NCI-H2081 treated with DMSO at 0.1 percent for 48 hours (cell line): ENCODE measurements around the gene SH3TC2.

Experiments used
- DNase-seq: peaks from one replicate; lab custom pipeline; 2025; lab: John Stamatoyannopoulos, UW

The SH3TC2 gene

DNA sequence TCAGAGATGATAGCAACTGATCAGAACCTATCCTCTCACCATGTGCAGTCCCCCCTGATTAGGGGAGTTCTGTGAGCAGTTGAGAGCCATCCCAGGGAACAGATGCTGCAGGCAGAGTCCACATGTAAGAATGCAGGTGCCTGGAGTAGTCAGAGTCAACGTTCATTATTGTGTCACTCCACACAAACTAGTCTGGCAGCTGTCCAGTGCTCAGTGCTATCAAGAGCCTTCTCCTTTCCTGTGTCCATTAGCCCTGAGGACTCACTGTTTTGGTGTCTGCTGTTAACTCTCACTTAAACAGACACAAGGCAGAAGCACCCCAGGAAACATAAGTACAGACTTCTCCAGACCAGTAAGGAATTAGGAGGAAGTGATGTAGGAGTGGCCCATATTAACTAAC is 2.5 kb downstream of the SH3TC2 start:
- no peak for DNase-seq

DNA sequence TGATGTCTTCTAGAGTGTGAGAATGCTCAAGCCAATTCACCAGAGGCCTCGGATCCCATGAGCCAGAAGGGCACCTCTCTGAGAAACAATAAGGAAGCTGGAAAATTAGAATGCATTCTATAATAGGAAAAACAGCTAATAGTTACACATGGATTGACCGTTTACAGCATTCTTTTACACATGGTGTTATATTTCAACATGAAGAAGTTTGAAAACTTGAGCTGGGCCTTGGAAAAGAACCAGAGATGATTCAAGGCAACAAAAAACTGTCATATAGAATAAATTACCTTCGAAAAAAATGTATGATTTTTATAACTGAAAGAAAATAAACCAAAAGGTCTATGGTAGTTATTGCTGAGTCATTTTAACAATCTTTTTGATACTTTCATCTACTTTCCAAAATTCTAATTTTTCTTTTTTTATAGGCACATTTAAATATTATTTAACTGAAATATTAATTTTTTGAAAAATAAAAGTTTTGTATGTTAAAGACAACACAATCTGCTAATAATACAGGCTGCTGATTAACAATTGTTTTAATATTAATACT is 6.2 kb downstream of the SH3TC2 start:
- DNase-seq = no peak

DNA sequence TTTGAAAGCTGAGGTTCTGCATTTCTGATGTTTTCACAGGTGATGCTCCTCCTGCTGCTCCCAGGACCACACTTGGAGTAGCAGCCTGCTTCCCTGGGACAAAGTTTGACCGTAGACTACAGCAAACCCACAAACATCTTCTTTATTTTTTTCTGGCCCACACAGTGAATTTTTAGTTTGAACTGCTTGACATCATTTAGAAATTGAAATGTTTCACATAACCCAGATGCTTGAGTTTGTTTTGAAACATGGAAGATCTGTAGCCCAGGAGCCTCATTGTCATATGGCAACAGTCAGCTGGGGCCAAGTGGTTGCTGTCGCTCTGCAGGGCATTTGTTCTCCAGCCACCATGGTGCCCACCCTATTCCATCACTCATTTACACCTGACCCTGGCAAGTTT is 8.4 kb downstream of the SH3TC2 start:
- DNase-seq = no peak

DNA sequence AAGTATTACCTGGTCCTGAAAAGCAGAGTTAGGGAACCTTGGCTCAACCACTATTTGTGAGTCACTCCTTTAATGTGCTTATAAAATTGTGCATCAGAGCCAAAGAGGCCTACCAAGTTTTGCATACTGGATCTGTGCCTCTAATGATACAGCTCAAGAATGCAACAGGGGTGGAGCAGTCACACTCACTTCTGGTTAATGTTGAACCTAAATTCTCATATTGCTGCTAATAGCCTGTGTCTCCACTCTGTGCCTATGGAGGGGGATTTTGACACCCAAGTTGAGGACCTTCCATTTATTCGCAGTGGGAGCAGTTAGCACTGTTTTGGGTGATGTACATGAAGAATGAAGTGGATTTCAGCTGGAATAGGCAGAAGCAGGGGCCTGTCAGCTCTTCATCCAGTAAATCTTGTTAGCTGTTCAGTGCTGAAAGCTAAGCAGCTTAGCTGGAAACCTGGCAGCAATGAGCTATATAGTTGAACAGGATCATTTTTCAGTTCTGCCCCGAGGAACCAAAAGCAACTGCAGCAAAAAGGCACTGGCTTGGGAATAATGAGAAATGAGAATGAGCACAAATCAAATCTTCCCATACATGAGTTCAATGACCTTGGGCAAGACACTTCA is 9.7 kb downstream of the SH3TC2 start:
- no peak for DNase-seq

DNA sequence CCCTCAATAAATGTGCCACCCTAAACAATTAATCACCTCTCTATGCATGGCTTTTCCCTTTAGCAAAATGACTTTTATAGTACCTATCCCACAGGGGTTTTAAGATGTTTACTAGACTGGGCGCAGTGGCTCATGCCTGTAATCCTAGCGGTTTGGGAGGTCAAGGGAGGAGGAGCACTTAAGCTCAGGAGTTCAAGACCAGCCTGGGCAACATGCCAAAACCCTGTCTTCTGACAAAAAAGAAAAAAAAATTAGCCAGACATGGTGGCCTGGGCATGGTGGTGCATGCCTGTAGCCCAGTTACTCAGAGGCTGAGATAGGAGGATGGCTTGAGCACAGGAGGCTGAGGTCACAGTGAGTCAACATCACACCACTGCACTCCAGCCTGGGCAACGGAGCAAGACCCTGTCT is 13.5 kb downstream of the SH3TC2 start:
- no peak for DNase-seq

DNA sequence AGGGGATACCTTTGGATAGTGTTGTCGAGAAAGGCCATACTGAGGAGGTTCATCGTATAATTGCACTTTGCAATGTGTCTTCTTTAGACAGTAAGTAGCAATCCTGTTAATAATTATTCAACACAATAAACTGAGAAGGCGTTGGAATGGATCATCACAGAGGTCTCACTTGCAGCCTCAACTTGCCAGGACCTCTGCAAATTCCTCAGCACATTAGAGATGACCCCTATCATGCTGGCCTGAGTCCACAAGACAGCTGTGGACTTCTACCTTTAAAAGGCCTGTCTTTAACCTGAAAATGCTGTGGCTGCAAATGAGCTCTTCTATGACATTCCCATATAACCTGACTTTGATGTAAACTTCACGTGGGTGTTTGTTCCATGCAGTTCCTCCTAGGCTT is 14.1 kb downstream of the SH3TC2 start:
- no peak for DNase-seq

DNA sequence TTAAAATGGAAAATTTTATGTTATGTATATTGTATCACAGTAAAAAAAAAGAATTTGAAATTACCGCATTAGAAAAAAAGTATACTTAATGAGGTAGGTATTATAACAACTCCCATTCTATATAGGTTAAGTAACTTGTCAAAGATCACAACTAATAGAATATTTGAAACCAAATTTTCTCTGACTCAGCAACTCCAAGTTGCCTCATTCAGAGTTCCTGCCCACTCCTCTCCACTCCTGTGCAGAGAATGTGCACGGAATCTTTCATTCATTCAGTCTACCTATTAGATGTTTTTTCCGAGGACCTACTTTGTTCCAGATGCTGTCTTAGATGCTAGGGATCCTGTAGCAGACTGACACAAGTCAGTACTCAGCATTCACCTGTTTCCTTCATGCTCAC is 15.4 kb downstream of the SH3TC2 start:
- no peak for DNase-seq

DNA sequence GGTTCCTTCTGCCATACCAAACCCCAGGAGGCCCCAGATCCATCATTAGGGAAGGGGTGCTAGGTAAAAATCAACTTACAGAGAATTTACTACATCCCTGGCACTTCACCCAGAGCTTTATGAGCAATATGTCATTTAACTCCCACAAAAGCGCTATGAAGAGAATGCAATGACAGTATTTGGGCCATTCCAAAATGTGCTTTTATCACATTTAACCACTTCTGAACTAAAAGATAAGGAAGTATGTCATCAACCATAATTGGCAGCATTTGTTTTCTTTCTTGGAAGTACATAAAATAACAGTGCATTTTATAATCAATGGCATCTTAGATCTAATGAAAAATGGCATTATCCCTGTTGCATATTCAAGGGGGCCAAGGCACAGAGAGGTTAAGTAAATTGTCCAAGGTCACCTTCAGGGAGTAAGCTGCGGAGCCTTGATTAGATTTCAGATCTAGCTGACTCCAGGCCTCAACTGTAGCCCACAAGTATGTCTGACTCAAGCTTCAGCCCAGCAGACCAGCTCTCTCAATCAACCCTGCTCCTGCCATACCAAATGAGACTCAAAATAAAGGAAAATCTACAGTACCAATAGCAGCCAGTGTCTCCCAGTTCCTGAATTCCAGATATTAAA is 16.5 kb downstream of the SH3TC2 start:
- no peak for DNase-seq

DNA sequence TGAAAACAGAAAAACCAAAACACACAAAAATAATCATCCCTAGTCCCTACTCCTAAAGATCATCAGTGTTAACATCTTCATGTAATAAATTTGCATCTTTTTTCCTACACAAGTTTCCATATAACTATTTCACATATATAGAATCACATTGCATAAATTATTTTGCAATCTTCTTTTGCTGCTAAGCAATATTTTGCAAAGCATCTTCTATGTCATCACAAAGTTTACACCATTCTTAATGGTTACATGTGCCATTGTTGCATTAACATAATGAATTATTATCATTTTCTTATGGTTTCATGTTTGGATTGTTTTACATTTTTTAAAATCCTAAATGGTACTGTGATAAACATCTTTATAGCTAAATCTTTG is 17.8 kb downstream of the SH3TC2 start:
- no peak for DNase-seq

DNA sequence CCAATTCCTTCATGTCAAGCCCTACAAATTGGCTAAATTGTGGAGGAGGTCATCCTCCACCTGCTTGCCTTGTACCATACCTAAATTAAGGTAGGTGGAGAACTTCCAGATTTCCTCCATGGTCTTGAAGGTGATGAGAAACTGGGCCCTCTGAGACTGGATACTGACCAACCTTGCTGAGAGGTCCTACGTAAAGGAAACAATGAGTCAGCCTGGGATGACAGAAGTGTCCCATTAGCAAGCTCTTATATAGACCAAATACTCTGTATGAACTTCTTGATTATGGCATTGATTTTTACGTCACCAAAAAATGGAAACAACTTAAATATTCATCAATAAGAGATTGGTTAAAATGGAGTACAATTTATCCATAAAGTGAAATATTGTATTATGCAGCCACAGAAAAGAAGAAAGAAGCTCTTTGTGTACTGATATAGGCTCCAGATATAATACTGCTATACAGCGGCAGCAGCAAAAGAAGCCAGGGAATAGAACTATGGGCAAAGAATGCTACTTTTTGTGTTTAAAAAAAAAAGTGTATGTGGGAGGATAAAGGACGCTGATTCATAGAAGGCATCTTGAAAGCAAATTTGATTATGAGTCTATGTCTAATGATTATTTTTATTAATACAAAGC is 18.3 kb downstream of the SH3TC2 start:
- no peak for DNase-seq

DNA sequence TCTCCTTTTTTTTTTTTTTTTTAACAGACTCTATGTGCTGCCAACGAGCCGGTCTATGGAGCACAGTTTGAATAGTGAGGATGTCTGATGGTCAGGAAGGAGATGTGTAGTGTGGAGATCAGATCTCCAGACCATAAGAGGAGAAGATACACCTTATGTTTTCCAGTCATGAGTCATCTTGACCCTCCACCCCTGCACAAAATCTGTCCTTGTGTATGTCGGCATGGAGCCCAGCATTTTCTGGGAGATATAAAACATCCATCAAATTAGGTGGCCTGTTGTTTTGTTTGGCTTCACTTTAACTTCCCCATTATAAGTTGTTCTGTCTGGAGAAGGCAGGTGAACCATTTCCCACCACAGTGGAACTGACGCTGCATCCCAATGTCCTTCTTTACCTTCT is 19.2 kb downstream of the SH3TC2 start:
- DNase-seq = no peak

DNA sequence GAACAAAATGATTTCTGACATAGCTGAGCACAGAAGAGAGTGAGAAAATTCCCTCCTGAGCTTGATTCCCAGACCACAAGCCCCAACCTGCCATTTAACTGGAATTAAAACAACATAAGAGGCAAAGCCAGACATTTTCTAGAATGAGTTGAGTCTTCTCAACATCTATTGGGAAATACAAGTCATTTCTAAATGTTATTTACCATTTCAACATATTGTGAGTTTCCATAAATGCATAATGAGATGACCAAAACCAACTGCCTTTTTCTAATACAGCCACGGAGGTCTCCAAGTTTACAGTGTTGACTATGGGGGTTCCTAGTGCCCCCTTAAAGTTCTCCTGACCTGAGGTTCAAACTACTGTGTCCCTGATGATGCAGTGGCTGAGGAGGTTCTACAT is 20.0 kb downstream of the SH3TC2 start:
- no peak for DNase-seq

DNA sequence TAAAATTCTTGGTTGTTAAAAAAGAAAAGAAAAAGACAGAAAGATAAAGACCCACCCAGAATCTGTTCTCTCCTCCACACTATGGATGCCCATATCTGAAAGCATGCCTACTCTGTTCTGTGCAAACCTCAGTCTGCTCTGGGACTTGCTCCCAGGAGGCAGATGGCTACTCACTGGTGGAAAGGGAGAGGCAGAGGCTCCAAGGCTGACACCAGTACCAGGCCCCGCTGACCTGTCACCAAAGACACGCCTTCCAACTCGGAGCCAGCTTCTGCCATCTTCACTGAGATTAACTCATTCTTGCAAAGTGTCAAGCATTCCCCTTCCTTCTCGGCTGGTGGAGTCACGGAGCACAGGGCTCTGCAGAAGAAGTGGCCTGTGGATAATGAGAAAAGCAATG is 21.6 kb downstream of the SH3TC2 start:
- DNase-seq = no peak

DNA sequence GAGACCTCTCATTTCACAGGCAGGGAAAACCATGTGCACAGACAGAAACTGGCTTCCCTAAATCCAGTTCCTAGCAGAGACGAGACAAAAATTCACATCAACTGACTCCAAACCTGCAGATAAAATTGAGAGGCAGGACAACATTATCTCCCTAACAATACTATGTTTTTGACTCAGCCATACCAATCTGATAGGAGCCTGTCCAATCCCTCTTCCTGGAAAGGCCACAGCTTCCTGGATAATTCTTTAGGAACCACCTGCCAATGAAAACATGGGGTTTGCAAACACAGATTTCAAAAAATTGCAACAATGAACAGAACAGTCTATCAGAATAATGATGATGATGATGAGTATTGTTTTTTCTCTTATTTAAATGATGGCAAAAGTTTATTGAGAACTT is 22.4 kb downstream of the SH3TC2 start:
- DNase-seq = no peak

DNA sequence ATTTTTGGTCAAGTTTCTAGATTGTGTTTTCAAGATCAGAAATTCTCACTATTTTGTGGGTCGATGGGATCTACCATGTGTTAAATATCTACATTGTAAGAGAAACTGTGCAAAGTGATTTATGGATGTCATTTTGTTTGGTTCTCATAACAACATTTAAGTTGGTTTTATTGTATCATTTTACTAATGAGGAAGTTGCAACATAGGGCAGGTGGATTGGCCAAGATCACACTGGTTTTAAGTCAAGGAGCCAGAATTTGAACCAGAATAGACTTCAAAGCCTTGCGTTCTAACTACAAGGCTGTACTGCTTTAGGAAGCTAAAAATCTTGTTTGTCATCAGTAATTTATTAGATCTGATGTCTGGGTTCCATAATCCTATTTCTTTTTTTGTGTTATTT is 23.4 kb downstream of the SH3TC2 start:
- DNase-seq = no peak

DNA sequence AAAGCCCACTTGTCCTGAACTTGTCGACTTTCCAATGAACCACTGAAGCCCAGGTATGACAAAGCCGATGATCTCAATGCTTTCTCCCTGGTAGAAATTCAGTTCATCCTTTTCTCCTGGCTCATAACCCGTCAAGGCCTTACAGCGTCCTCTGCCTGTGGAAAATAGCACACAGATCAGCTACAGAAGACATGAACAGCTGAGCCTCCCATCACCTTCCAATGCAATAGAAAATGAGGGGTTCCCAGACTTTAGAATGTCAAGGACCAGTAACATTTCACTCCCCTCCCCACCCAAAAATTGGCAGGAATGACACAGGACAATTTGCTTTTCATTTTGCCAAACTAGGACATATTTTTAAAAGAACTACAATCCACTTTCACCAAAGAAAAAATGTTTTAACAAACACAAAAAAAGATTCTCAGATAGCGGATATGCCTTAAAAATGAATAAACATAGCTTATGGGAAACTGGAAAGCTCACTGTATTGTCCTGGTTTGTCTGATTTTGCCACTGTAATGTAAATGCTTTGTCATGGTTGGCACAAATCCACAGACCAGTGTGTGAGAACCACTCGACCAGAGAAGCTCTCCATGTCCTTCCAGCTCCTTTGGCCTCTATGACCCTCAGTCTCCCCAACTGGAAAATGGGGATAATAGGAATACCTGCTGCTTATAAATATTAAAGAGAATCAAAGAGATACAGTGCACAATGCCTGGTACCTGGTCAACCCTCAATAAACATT is 24.4 kb downstream of the SH3TC2 start:
- no peak for DNase-seq

DNA sequence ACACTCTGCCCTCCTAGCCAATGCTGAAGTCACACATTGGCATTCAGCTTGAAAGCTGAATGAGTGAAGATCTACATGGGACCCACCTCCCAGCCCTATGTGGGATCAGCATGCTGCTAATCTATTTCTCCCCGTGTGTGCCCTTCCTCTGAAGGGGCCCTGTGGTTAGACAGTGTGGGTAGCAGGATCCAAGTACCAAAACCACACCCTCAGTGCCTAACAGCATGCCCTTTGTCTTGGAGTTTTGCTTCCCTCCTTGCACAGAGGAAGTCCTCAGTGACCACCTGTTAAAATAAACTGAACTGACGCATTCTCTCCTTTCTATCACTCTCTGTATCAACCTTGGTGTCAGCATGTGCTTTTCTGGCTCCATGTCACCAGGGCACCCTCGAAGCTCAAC is 25.0 kb downstream of the SH3TC2 start:
- DNase-seq = no peak

DNA sequence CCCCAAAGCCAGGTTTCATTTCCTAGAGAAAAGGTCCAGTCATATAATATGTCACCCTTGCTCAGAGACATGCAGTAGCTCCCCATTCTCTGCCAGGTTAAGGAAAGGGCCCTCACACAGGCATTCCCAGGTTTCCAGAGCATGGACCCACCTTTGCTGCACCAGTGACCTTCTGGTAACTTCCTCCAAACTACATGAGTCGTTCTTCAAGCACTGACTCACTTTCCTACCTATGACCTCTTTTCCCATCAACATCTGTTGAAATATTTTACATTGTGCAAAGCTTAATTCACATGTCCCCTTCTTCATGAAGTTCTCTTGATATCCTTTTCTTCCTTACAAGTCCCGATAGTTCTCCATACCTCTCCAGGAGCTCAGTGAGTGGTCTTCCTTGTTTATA is 25.9 kb downstream of the SH3TC2 start:
- DNase-seq = no peak

DNA sequence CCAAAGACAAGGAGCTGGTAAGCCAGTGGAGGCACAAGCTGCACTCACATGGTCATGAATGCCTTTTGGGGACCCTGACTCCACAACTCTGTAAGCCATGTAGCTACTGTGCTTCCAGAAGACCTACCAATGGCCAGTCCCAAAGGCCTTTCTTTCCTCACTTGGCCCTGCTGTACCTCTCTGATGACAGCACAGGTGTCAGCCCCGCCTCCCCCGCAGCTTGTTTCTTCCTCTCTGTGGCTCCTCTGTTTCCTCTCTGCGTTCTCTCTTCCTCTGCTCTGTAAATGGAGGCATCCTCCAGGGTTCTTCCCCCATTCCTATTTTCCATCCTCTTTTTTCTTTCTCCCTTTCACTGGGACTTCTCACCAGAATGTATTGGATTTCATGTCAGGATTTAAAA is 26.7 kb downstream of the SH3TC2 start:
- DNase-seq = no peak

DNA sequence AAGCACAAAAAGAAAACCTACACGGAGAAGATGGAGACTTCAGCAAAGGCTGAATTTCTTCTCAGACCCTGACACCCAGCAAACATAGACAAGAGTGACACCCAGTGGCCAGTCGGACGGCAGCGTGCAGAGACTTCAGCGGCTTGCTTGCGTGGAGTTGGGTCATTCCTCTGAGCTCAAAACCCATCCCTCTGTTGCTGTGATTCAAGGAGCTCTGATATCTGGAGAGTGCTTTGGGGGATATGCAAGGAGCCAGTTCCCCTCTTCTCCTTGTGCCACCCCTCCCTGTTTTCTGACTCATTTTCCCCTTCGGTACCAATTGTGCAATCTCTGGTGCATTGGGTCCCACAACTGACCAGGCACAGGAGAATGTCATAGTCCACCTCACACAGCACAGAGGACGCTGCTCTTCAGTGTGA is 27.5 kb downstream of the SH3TC2 start:
- DNase-seq = no peak

DNA sequence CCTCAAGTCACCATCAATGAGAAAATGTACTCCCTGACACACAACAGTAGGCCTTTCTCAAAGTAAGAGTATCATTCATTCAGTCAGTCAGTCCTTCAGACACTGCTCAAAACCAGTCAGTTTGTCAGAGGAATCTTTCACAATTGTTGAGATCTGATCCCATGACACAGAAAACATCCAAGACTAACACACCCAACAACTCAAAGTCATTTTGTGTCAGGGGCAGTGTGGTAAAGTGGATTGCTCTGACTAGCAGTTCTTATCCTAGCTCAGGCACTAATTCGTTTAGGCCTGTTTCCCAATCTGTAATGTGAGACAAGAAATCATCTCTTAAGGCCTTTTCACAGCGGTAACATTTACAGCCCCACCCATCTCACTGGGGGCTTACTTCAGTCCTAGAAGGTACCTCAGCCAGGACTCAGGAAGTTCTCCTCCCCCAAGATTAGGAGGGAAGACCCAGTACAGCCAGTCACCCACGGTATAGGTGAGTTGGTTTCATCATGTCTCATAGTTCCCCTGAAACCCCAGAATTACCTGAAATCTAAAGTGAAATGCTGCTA is 31.9 kb downstream of the SH3TC2 start:
- DNase-seq = no peak

DNA sequence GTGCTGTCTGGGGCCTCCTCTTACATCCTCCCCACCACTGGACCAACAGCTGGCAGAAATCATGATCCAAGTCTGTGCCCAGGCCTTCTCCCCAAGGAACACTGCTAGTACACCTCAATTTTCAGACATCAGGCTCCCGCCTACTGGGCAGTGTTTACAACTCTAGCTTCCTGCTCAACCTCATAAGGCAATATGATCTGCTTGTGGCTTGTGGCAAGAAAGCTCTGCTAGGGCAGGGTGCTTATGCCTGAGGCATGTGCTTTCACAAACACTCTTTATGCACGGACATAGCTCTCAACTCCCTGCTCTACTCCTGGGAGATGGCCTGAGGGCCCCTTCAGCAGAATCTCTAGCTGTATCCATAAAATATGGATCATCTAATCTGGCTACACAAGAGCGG is 32.5 kb downstream of the SH3TC2 start:
- no peak for DNase-seq

DNA sequence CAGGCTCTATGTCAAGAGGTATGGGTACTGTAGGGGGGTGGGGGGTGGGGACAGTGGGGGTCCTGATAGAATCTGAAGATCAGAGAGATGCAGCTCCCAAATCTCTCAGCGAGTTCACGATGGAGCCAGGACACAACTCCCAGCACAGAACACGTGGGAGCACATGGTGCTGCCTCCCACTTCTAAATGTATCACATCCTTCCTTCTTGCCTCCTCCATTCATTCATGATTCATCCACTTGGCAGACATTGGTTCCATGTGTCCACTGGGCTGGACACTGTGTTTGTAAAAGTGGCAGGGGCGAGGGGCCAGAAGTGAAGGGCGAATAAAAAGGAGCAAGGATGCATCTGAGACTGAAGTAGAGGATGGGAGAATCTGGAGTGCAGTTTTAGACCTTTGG is 33.9 kb downstream of the SH3TC2 start:
- DNase-seq = no peak
